K562 (cell line): Measurements from ENCODE around the gene PAIP2. TPM values are rescaled to one million over a fixed set of nuclear protein-coding genes. Genes with fewer than 3 reads are reported as not detected.

Experiments used
- DNMT1 ChIP-seq: fragments of 450-650 bp; IDR thresholded peaks from 2 replicates; pipeline ENCODE4 v1.6.1; 2016; ENCODE audit warnings: antibody characterized with exemption, mild to moderate bottlenecking
- NFRKB ChIP-seq: fragments of 450-650 bp; IDR thresholded peaks from 2 replicates; pipeline ENCODE4 v1.6.1; 2016; ENCODE audit warnings: low read depth
- PPARD ChIP-seq: fragments of 250-450 bp; sonication (Bioruptor Pico); IDR thresholded peaks from 2 replicates; pipeline ENCODE4 v1.8.0; 2022; ENCODE audit warnings: inconsistent platforms, mild to moderate bottlenecking, moderate library complexity
- RBFOX2 ChIP-seq: fragments of 200-400 bp; formaldehyde crosslinking; IDR thresholded peaks from 2 replicates; pipeline ENCODE4 v1.6.1; 2017; ENCODE audit warnings: low read depth, mild to moderate bottlenecking, low read length, moderate library complexity
- RBM34 ChIP-seq: fragments of 200-400 bp; formaldehyde crosslinking; IDR thresholded peaks from 2 replicates; pipeline ENCODE4 v1.6.1; 2018; ENCODE audit warnings: low read length, borderline replicate concordance; ENCODE audit not compliant: insufficient read depth
- SAFB ChIP-seq: fragments of 200-400 bp; formaldehyde crosslinking; IDR thresholded peaks from 2 replicates; pipeline ENCODE4 v1.6.1; 2017; ENCODE audit warnings: low read depth, low read length, borderline replicate concordance
- SAP30 ChIP-seq: fragments of 200-600 bp; sonication (generic); IDR thresholded peaks from 2 replicates; pipeline ENCODE4 v1.6.1; 2012; ENCODE audit warnings: borderline replicate concordance, low read depth, mild to moderate bottlenecking, moderate library complexity, low read length, control low read depth, inconsistent platforms; ENCODE audit not compliant: insufficient read depth, poor library complexity, severe bottlenecking
- SIRT6 ChIP-seq: IDR thresholded peaks from one replicate; pipeline ENCODE4 v1.6.1; 2012; ENCODE audit warnings: low read depth, mild to moderate bottlenecking, control low read depth, inconsistent platforms, low read length, moderate library complexity
- SMC3 ChIP-seq: conservative IDR thresholded peaks from 2 replicates; pipeline ENCODE4 v1.6.1; 2011; ENCODE audit warnings: low read depth, low read length, improper control_type of control experiment; ENCODE audit not compliant: insufficient read depth
- TRIM28 ChIP-seq: fragments of 450-650 bp; IDR thresholded peaks from 2 replicates; pipeline ENCODE4 v1.6.1; 2017
- ZNF444 ChIP-seq: fragments of 250-450 bp; sonication (Bioruptor Pico); IDR thresholded peaks from 2 replicates; pipeline ENCODE4 v1.4.0; 2020; ENCODE audit warnings: mild to moderate bottlenecking, moderate library complexity
- ZNF561 ChIP-seq: fragments of 450-650 bp; formaldehyde crosslinking; conservative IDR thresholded peaks from 2 replicates; pipeline ENCODE4 v1.4.0; 2020; ENCODE audit warnings: mild to moderate bottlenecking, moderate library complexity
- polyA plus RNA-seq, 8 experiments: library from polyadenylated mRNA; depleted of rRNA in 4 of 8; stranded (reverse) in 5 of 8; unstranded in 3 of 8; fragments of >200 nt; fragmentation: Nextera tagmentation in 2 of 8; fragmentation: Illumina TruSeq in 1 of 8; extraction: Ambion mirVana in 2 of 8; extraction: Trizol in 1 of 8; gene quantifications; 2 replicates each; pipeline versions ENCODE4 v1.2.1 to v1.2.3, GENCODE V29; 2011 to 2014; ENCODE audit warnings: inconsistent platforms in 1 of 8, missing spikeins in 1 of 8
- total RNA-seq, 7 experiments: library from RNA; depleted of rRNA in 6 of 7; stranded (reverse); fragments of >200 nt in 6 of 7; fragmentation: Illumina TruSeq in 2 of 7; extraction: Trizol in 2 of 7; gene quantifications; 2 replicates each; pipeline versions ENCODE4 v1.2.1 to v1.2.3, GENCODE V29; 2011 to 2021; ENCODE audit warnings: low replicate concordance in 1 of 7
- TF ChIP-seq, protein P1 (sequence below): fragments of 250-450 bp; sonication (Bioruptor Pico); IDR thresholded peaks from 2 replicates; pipeline ENCODE4 v1.8.0; 2021; ENCODE audit warnings: moderate library complexity, mild to moderate bottlenecking, inconsistent platforms
- TF ChIP-seq, protein P2 (sequence below): sonication (generic); formaldehyde crosslinking; IDR thresholded peaks from 2 replicates; pipeline ENCODE4 v1.8.0; 2022; ENCODE audit warnings: missing genetic modification reagents, mild to moderate bottlenecking, borderline replicate concordance
- TF ChIP-seq, protein P3 (sequence below): fragments of 150-350 bp; conservative IDR thresholded peaks from 2 replicates; pipeline ENCODE4 v1.6.1; 2014; ENCODE audit warnings: low read length
- TF ChIP-seq, protein P4 (sequence below): sonication (generic); IDR thresholded peaks from 2 replicates; pipeline ENCODE4 v1.6.1; 2016
- TF ChIP-seq, protein P5 (sequence below), 3 experiments: IDR thresholded peaks in 2 of 3; conservative IDR thresholded peaks in 1 of 3; 2 replicates each; pipeline ENCODE4 v1.5.1; 2011 to 2012; ENCODE audit warnings: low read length in 3 of 3, mild to moderate bottlenecking in 3 of 3, control low read depth in 2 of 3, improper control_type of control experiment in 1 of 3, inconsistent platforms in 1 of 3, low read depth in 1 of 3, mixed read lengths in 1 of 3, moderate library complexity in 1 of 3; ENCODE audit not compliant: insufficient read depth in 2 of 3
- TF ChIP-seq, protein P6 (sequence below): fragments of 450-650 bp; IDR thresholded peaks from 2 replicates; pipeline ENCODE4 v1.6.1; 2017; ENCODE audit warnings: antibody characterized with exemption

Gene PAIP2
- total and polyA plus RNA-seq, 9 of the 15 experiments (the other 6 are each of a cell fraction or from before 2014, with no cell fraction given), result 78.3 to 187 (median 128) TPM

DNA sequence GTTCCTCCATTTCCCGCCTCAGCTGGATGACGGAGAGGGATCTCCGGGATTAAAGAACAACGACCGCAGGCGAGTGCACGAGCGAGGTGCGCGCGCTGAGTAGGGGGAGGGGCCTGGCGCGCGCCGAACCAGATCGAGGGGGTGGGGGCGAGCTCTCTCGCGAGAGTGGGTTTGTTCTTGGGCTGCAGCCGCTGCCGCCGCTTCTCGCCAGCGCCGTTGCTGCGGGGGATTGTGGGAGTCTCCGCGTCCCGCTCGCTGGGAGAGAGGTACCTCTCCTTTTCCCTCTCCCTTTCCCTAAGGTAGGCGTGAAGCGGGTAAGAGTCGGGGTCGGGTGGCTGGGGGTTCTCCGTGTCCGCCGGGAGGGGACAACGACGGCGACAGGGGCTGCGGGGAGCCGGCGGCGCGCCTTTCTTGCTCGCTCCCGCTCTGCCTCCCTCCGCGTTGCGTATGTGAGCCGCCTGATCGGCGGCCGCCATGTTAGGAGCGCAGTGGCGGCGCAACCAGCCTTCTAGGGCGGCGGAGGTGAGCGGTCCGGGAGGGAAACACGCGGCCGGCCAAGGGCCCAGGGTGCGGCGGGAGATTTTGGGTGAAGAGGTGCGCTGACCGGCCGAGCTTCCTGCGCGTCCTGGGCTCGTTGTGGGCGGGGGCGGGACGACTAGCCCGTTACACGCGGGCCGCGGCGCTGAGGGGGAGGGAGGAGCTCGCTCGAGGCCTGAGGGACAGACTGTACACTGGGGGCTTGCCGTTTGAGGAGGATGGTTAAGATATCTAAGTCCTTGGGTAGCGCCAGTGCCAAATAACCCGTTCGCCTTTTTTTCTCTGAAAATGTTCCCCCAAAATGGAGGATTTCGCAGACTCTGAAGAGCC, 47.9 kb upstream of the PAIP2 start, which contains the start of gene MATR3 (continued):
- TF ChIP-seq RBFOX2 (peak; percentile 99), PPARD (CRISPR knock-in tag) (no peak), ZNF561 (CRISPR knock-in tag) (no peak), ZNF444 (no peak), TRIM28 (no peak), NFRKB (peak; percentile 97), DNMT1 (no peak), RBM34 (no peak), SAP30 (no peak), SAFB (no peak), SMC3 (no peak), SIRT6 (no peak)
- TF ChIP-seq, protein P1, sequence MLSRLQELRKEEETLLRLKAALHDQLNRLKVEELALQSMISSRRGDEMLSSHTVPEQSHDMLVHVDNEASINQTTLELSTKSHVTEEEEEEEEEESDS (CRISPR knock-in tag), result no peak
- TF ChIP-seq, protein P2, sequence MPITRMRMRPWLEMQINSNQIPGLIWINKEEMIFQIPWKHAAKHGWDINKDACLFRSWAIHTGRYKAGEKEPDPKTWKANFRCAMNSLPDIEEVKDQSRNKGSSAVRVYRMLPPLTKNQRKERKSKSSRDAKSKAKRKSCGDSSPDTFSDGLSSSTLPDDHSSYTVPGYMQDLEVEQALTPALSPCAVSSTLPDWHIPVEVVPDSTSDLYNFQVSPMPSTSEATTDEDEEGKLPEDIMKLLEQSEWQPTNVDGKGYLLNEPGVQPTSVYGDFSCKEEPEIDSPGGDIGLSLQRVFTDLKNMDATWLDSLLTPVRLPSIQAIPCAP (CRISPR knock-in tag), result no peak
- TF ChIP-seq, protein P3, sequence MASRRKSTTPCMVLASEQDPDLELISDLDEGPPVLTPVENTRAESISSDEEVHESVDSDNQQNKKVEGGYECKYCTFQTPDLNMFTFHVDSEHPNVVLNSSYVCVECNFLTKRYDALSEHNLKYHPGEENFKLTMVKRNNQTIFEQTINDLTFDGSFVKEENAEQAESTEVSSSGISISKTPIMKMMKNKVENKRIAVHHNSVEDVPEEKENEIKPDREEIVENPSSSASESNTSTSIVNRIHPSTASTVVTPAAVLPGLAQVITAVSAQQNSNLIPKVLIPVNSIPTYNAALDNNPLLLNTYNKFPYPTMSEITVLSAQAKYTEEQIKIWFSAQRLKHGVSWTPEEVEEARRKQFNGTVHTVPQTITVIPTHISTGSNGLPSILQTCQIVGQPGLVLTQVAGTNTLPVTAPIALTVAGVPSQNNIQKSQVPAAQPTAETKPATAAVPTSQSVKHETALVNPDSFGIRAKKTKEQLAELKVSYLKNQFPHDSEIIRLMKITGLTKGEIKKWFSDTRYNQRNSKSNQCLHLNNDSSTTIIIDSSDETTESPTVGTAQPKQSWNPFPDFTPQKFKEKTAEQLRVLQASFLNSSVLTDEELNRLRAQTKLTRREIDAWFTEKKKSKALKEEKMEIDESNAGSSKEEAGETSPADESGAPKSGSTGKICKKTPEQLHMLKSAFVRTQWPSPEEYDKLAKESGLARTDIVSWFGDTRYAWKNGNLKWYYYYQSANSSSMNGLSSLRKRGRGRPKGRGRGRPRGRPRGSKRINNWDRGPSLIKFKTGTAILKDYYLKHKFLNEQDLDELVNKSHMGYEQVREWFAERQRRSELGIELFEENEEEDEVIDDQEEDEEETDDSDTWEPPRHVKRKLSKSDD, result no peak; the same call in 1 of the 2 replicates
- TF ChIP-seq, protein P4, sequence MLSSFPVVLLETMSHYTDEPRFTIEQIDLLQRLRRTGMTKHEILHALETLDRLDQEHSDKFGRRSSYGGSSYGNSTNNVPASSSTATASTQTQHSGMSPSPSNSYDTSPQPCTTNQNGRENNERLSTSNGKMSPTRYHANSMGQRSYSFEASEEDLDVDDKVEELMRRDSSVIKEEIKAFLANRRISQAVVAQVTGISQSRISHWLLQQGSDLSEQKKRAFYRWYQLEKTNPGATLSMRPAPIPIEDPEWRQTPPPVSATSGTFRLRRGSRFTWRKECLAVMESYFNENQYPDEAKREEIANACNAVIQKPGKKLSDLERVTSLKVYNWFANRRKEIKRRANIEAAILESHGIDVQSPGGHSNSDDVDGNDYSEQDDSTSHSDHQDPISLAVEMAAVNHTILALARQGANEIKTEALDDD, result peak; percentile 33; the same call in 1 of the 2 replicates
- TF ChIP-seq, protein P5, sequence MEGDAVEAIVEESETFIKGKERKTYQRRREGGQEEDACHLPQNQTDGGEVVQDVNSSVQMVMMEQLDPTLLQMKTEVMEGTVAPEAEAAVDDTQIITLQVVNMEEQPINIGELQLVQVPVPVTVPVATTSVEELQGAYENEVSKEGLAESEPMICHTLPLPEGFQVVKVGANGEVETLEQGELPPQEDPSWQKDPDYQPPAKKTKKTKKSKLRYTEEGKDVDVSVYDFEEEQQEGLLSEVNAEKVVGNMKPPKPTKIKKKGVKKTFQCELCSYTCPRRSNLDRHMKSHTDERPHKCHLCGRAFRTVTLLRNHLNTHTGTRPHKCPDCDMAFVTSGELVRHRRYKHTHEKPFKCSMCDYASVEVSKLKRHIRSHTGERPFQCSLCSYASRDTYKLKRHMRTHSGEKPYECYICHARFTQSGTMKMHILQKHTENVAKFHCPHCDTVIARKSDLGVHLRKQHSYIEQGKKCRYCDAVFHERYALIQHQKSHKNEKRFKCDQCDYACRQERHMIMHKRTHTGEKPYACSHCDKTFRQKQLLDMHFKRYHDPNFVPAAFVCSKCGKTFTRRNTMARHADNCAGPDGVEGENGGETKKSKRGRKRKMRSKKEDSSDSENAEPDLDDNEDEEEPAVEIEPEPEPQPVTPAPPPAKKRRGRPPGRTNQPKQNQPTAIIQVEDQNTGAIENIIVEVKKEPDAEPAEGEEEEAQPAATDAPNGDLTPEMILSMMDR (IDR thresholded peaks at IDR 0.05 in 2 of 3, conservative IDR thresholded peaks at IDR 0.05 in 1 of 3; ENCODE audit: insufficient read depth in 2 of 3, low read depth in 1 of 3, low read length in 3 of 3), result no peak
- TF ChIP-seq, protein P6, sequence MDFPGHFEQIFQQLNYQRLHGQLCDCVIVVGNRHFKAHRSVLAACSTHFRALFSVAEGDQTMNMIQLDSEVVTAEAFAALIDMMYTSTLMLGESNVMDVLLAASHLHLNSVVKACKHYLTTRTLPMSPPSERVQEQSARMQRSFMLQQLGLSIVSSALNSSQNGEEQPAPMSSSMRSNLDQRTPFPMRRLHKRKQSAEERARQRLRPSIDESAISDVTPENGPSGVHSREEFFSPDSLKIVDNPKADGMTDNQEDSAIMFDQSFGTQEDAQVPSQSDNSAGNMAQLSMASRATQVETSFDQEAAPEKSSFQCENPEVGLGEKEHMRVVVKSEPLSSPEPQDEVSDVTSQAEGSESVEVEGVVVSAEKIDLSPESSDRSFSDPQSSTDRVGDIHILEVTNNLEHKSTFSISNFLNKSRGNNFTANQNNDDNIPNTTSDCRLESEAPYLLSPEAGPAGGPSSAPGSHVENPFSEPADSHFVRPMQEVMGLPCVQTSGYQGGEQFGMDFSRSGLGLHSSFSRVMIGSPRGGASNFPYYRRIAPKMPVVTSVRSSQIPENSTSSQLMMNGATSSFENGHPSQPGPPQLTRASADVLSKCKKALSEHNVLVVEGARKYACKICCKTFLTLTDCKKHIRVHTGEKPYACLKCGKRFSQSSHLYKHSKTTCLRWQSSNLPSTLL, result no peak
